Measurements from ENCODE around the gene AHNAK2.
"Not testable (repeated sequence)": the region's sequence is repeated elsewhere in the genome, so short reads cannot be mapped to it uniquely, and the experiment has no call there.

AHNAK2 gene

DNA sequence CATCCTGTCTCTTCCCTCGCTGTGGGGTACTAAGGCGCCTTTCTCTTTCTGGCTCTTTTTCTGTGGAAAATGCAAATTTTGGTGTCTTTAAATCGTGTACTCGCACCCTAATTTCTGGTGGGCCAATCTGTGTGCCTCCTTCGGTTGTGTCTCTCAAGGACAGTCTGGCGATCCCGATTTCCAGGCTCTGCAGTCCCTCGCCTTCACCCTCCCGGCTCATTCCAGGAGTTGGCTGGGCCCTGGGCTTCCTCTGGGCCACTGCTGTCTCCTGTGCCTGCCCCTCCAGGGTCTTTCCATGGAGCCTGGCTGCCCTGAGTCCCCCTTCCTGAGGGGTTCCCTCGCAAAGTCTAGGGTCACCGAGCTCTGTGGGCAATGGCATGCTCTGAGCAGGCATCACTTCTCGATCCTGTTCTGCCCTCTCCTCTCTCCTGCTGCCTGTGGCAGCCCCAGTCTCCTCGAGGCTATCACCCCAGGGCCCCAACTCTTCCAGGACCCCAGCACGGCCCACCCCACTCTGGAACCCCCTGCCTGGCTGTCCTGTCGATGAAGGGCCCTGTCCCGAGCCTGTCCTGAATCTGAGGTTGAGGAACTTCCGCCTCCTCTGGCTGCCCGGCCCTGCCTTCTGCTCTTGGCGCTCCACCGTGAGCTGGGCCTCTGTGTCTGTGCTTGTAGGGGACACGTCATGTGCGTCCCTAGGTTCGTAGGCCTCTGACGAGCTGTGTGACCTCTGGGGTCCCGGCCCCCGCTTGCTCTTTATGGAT is 24.1 kb downstream of the AHNAK2 start:
- no peak for DNase-seq (ENCODE audit: low spot score)

DNA sequence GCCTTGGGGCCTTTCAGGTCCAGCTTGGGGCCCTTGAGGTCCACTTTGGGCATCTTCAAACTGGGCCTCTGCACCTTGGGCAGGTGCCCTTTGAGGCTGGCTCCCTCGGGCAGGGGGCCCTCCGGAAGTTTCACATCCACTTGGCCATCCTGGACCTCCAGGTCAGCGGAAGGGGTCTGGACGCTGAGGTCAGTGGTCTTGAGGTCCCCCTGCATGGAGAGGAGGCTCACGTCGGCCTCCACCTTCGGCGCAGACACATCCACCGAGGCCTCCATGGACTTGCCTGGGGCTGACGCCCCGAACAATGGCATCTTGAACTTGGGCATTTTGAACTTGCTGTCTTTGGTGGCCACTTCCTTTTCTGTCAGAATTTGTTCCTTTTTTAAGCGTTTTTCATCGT is 25.1 kb downstream of the AHNAK2 start:
- DNase-seq (ENCODE audit: low spot score), result no peak

DNA sequence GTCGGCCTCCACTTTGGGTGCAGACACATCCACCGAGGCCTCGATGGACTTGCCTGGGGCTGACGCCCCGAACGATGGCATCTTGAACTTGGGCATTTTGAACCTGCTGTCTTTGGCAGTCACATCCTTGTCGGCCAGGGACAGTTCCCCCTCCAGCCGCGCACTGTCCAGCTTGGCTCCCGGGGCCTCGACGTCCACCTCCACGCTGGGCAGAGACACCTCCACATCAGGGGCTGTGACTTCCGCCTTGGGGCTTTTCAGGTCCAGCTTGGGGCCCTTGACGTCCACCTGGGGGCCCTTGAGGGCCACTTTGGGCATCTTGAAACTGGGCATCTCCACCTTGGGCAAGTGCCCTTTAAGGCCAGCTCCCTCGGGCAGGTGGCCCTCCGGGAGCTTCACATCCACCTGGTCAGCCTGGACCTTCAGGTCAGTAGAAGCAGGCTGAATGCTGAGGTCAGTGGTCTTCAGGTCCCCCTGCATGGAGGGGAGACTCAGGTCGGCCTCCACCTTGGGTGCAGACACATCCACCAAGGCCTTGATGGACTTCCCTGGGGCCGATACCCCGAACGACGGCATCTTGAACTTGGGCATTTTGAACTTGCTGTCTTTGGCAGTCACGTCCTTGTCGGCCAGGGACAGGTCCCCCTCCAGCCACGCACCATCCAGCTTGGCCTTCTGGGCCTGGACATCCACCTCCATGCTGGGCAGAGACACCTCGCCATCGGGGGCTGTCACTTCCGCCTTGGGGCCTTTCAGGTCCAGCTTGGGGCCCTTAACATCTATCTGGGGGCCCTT is 26.1 kb downstream of the AHNAK2 start:
- not testable (repeated sequence) for DNase-seq (ENCODE audit: low spot score)

DNA sequence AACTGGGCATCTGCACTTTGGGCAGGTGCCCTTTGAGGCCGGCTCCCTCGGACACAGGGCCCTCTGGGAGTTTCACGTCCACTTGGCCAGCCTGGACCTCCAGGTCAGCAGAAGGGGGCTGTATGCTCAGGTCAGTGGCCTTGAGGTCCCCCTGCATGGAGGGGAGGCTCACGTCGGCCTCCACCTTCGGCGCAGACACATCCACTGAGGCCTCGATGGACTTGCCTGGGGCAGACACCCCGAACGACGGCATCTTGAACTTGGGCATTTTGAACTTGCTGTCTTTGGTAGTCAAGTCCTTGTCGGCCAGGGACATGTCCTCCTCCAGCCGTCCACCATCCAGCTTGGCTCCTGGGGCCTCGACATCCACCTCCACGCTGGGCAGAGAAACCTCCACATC is 27.5 kb downstream of the AHNAK2 start:
- DNase-seq (ENCODE audit: low spot score), result not testable (repeated sequence)

DNA sequence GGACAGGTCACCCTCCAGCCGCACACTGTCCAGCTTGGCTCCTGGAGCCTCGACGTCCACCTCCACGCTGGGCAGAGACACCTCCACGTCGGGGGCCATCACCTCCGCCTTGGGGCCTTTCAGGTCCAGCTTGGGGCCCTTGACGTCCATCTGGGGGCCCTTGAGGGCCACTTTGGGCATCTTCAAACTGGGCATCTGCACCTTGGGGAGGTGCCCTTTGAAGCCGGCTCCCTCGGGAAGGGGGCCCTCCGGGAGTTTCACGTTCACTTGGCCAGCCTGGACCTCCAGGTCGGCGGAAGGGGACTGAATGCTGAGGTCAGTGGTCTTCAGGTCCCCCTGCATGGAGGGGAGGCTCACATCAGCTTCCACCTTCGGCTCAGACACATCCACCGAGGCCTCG is 28.2 kb downstream of the AHNAK2 start:
- DNase-seq (ENCODE audit: low spot score), result no peak

DNA sequence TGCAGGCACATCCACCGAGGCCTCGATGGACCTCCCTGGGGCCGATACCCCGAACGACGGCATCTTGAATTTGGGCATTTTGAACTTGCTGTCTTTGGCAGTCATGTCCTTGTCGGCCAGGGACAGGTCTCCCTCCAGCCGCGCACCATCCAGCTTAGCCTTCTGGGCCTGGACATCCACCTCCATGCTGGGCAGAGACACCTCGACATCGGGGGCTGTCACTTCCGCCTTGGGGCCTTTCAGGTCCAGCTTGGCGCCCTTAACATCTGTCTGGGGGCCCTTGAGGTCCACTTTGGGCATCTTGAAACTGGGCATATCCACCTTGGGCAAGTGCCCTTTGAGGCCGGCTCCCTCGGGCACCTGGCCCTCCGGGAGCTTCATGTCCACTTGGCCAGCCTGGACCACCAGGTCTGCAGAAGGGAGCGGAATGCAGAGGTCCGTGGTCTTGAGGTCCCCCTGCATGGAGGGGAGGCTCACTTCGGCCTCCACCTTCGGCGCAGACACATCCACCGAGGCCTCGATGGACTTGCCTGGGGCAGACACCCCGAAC is 28.7 kb downstream of the AHNAK2 start:
- DNase-seq (ENCODE audit: low spot score), result not testable (repeated sequence)

DNA sequence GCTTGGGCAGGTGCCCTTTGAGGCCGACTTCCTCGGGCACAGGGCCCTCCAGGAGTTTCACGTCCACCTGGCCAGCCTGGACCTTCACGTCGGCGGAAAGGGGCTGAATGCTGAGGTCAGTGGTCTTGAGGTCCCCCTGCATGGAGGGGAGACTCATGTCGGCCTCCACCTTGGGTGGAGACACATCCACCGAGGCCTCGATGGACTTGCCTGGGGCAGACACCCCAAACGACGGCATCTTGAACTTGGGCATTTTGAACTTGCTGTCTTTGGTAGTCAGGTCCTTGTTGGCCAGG is 29.5 kb downstream of the AHNAK2 start:
- no peak for DNase-seq (ENCODE audit: low spot score)

DNA sequence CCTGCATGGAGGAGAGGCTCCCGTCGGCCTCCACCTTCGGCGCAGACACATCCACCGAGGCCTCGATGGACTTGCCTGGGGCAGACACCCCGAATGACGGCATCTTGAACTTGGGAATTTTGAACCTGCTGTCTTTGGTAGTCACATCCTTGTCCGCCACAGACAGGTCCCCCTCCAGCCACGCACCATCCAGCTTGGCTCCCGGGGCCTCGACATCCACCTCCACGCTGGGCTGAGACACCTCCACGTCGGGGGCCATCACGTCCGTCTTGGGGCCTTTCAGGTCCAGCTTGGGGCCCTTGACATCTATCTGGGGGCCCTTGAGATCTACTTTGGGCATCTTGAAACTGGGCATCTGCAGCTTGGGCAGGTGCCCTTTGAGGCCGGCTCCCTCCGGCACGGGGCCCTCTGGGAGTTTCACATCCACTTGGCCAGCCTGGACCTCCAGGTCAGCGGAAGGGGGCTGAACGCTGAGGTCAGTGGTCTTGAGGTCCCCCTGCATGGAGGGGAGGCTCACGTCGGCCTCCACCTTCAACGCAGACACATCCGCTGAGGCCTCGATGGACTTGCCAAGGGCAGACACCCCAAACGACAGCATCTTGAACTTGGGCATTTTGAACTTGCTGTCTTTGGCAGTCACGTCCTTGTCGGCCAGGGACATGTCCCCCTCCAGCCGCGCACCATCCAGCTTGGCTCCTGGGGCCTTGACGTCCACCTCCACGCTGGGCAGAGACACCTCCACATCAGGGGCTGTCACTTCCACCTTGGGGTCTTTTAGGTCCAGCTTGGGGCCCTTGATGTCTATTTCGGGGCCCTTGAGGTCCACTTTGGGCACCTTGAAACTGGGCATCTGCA is 30.1 kb downstream of the AHNAK2 start:
- not testable (repeated sequence) for DNase-seq (ENCODE audit: low spot score)

DNA sequence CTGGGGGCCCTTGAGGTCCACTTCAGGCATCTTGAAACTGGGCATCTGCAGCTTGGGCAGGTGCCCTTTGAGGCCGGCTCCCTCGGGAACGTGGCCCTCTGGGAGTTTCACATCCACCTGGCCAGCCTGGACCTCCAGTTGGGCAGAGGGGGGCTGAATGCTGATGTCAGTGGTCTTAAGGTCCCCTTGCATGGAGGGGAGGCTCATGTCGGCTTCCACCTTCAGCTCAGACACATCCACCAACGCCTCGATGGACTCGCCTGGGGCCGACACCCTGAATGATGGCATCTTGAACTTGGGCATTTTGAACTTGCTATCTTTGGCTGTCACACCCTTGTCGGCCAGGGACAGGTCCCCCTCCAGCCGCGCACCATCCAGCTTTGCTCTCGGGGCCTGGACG is 31.0 kb downstream of the AHNAK2 start:
- not testable (repeated sequence) for DNase-seq (ENCODE audit: low spot score)

DNA sequence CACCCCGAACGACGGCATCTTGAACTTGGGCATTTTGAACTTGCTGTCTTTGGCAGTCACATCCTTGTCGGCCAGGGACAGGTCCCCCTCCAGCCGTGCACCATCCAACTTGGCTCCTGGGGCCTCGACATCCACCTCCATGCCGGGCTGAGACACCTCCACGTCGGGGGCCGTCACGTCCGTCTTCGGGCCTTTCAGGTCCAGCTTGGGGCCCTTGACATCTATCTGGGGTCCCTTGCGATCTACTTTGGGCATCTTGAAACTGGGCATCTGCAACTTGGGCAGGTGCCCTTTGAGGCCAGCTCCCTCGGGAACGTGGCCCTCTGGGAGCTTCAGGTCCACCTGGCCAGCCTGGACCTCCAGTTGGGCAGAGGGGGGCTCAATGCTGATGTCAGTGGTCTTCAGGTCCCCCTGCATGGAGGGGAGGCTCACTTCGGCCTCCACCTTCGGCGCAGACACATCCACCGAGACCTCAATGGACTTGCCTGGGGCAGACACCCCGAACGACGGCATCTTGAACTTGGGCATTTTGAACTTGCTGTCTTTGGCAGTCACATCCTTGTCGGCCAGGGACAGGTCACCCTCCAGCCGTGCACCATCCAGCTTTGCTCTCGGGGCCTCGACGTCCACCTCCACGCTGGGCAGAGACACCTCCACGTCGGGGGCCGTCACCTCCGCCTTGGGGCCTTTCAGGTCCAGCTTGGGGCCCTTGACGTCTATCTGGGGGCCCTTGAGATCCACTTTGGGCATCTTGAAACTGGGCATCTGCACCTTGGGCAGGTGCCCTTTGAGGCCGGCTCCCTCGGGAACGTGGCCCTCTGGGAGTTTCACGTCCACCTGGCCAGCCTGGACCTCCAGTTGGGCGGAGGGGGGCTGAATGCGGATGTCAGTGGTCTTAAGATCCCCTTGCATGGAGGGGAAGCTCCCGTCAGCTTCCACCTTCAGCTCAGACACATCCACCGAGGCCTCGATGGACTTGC is 31.9 kb downstream of the AHNAK2 start:
- DNase-seq (ENCODE audit: low spot score), result not testable (repeated sequence)

DNA sequence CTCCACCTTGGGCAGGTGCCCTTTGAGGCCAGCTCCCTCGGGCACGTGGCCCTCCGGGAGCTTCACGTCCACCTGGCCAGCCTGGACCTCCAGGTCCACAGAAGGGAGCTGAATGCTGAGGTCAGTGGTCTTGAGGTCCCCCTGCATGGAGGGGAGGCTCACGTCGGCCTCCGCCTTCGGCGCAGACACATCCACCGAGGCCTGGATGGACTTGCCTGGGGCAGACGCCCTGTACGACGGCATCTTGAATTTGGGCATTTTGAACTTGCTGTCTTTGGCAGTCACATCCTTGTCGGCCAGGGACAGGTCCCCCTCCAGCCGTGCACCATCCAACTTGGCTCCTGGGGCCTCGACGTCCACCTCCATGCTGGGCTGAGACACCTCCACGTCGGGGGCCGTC is 32.9 kb downstream of the AHNAK2 start:
- DNase-seq (ENCODE audit: low spot score), result not testable (repeated sequence)

DNA sequence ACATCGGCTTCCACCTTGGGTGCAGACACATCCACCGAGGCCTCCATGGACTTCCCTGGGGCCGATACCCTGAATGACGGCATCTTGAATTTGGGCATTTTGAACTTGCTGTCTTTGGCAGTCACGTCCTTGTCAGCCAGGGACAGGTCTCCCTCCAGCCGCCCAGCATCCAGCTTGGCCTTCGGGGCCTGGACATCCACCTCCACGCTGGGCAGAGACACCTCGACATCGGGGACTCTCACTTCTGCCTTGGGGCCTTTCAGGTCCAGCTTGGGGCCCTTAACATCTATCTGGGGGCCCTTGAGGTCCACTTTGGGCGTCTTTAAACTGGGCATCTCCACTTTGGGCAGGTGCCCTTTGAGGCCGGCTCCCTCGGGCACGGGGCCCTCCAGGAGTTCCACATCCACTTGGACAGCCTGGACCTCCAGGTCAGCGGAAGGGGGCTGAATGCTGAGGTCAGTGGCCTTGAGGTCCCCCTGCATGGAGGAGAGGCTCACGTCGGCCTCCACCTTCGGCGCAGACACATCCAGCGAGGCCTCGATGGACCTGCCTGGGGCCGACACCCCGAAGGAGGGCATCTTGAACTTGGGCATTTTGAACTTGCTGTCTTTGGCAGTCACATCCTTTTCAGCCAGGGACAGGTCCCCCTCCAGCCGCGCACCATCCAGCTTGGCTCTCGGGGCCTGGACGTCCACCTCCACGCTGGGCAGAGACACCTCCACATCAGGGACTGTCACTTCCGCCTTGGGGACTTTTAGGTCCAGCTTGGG is 33.6 kb downstream of the AHNAK2 start:
- not testable (repeated sequence) for DNase-seq (ENCODE audit: low spot score)

DNA sequence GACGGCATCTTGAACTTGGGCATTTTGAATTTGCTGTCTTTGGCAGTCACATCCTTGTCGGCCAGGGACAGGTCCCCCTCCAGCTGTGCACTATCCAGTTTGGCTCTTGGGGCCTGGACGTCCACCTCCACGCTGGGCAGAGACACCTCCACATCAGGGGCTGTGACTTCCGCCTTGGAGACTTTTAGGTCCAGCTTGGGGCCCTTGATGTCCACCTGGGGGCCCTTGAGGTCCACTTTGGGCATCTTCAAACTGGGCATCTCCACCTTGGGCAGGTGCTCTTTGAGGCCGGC is 34.2 kb downstream of the AHNAK2 start:
- not testable (repeated sequence) for DNase-seq (ENCODE audit: low spot score)

DNA sequence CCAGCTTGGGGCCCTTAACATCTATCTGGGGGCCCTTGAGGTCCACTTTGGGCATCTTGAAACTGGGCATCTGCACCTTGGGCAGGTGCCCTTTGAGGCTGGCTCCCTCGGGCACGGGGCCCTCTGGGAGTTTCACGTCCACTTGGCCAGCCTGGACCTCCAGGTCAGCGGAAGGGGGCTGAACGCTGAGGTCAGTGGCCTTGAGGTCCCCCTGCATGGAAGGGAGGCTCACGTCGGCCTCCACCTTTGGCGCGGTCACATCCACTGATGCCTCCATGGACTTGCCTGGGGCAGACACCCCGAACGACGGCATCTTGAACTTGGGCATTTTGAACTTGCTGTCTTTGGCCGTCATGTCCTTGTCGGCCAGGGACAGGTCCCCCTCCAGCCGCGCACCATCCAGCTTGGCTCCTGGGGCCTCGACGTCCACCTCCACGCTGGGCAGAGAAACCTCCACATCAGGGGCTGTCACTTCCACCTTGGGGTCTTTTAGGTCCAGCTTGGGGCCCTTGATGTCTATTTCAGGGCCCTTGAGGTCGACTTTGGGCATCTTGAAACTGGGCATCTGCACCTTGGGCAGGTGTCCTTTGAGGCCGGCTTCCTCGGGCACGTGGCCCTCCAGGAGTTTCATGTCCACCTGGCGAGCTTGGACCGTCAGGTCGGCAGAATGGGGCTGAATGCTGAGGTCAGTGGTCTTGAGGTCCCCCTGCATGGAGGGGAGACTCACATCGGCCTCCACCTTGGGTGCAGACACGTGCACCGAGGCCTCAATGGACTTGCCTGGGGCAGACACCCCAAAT is 34.8 kb downstream of the AHNAK2 start:
- DNase-seq (ENCODE audit: low spot score), result not testable (repeated sequence)

DNA sequence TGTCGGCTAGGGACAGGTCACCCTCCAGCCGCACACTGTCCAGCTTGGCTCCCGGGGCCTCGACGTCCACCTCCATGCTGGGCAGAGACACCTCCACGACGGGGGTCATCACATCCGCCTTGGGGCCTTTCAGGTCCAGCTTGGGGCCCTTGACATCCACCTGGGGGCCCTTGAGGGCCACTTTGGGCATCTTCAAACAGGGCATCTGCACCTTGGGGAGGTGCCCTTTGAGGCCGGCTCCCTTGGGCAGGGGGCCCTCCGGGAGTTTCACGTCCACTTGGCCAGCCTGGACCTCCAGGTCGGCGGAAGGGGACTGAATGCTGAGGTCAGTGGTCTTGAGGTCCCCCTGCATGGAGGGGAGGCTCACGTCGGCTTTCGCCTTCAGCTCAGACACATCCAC is 35.6 kb downstream of the AHNAK2 start:
- no peak for DNase-seq (ENCODE audit: low spot score)

DNA sequence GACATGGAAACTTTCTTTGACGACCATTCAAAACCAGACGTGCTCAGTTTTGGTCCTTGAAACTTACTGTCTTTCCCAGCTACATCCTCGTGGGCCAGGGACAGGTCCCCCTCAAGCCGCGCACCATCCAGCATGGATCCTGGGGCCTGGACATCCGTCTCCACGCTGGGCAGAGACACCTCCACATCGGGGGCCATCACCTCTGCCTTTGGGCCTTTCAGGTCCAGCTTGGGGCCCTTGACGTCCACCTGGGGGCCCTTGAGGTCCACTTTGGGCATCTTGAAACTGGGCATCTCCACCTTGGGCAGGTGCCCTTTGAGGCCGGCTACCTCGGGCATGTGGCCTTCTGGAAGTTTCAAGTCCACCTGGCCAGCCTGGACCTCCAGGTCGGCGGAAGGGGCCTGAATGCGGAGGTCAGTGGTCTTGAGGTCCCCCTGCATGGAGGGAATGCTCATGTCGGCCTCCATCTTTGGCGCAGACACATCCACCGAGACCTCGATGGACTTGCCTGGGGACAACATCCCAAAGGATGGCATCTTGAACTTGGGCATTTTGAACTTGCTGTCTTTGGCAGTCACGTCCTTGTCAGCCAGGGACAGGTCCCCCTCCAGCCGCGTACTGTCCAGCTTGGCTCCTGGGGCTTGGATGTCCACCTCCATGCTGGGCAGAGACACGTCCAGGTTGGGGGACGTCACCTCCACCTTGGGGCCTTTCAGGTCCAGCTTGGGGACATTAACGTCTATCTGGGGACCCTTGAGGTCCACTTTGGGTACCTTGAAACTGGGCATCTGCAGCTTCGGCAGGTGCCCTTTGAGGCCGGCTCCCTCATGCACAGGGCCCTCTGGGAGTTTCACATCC is 36.4 kb downstream of the AHNAK2 start:
- DNase-seq (ENCODE audit: low spot score), result no peak

DNA sequence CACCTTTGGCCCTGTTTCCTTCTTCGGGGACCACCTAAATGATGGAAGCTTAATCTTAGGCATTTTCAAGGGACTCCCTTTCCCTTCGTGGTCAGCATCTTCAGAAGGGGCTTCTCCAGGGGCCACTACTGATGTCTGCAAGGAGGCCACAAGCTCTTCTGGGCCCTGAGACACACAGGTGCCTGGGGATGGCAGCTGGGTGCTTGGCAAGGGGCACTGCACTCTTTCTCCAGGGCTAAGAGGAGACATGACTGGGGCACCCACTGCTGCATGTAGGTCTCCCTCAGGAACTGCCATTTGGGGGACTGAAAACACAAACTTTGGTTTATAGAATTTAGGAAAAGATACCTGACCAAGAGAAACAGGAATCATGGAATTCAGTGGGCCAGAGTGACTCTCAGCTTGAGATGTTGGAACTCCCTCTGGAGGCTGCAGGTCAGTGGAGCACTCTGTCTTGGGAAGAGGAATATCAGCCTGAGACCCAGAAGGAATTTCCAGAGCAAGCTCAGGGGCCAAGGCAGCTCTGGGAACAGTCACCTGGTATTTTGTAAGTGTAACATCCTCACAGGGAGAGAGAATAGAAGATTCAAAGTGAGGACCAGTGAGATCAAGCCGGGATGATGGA is 37.5 kb downstream of the AHNAK2 start:
- DNase-seq (ENCODE audit: low spot score), result no peak

DNA sequence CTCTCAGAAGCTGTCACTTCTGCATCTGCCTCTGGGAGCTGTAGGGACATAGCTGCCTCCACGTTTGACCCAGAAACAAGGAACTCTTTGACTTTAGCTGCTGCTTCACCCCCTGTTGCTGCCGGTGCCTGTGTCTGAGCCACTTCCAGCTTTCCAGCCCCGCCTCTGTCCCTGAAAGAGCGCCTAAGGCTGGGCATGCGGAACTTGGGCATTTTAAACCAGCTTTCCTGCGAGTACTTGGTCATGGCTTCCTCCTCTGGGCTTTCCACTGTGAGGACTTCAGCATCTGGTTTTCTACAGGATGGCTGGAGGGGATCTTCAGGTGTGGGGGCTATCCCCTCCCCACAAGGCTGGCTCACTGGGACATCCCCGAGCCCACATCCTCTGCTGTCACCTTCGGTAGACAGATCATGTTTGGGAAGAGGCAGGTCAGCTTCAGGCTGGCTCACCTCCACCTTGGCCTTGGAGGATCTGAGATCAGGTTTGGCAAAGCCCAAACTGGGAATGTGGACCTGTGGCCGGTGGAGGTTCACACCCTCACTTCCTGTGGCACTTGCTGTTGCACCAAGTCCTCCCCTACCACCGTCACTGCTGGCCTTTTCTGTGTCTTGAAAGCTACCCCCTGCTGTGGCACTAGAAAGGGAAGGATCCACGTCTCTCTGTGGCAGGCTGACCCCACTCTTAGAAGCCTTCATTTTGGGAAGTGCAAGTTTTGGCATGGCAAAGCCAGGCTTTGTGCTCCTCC is 38.3 kb downstream of the AHNAK2 start:
- no peak for DNase-seq (ENCODE audit: low spot score)

All from LoVo (cell line).